Coronary artery (tissue), 2 donors: ENCODE results near the gene PEX14.

Experiments used
- DNase-seq: peaks from one replicate; pipeline ENCODE4 v3.0.0-alpha.2; 2017; ENCODE audit warnings: low spot score
- H3K27ac ChIP-seq, 2 donors: fragments of 200-600 bp; sonication (generic); one replicate each; pipeline ENCODE4 v1.5.1; 2016 to 2019
- H3K4me3 ChIP-seq: fragments of 200-600 bp; sonication (generic); 2 replicates; pipeline ENCODE4 v1.5.1; 2016; ENCODE audit warnings: mild to moderate bottlenecking, moderate library complexity
- TF ChIP-seq, protein P1 (sequence below): fragments of 200-600 bp; sonication (generic); IDR thresholded peaks from one replicate; pipeline ENCODE4 v1.5.1; 2019; ENCODE audit warnings: antibody characterized with exemption

The PEX14 gene

DNA sequence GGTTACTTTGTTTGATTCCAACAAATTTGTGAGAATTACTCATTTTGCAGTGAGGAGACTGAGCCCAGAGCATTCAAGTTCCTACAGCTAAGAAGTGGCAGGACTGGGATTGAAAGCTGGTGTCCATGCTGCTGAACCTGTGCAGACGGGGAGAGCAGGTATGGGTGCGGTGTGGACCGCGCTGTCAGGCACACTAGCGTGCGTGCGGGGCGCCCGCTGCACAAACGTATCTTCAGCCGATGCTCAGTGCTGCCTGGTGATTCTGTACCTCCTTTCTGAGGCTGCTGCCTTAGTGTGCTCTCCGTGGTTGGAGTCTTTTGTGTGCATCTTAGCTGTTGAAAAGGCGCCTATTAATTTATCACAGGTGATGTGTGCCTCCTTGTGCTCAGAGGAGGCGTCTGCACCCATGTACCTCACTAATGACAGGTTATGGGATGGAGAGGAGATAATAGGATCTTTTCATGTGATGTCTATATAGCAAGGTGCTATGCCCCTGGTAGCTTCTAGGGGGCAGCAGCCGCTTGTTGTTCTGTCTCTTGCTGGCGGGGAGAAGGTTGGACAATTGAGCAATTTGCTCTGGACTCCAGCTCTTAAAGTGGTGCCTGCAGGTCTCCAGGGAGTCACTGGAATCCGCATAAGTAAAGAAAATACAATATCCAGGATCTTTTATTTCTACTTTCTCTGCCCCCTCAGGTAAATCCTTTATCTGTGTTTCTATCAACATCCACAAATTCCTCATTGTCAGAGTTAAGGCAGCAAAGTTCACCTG is 32.5 kb downstream of the PEX14 start:
- H3K27ac ChIP-seq = no peak overlapping the region
- H3K4me3 ChIP-seq = no peak overlapping the region
- DNase-seq = no peak
- TF ChIP-seq, protein P1, sequence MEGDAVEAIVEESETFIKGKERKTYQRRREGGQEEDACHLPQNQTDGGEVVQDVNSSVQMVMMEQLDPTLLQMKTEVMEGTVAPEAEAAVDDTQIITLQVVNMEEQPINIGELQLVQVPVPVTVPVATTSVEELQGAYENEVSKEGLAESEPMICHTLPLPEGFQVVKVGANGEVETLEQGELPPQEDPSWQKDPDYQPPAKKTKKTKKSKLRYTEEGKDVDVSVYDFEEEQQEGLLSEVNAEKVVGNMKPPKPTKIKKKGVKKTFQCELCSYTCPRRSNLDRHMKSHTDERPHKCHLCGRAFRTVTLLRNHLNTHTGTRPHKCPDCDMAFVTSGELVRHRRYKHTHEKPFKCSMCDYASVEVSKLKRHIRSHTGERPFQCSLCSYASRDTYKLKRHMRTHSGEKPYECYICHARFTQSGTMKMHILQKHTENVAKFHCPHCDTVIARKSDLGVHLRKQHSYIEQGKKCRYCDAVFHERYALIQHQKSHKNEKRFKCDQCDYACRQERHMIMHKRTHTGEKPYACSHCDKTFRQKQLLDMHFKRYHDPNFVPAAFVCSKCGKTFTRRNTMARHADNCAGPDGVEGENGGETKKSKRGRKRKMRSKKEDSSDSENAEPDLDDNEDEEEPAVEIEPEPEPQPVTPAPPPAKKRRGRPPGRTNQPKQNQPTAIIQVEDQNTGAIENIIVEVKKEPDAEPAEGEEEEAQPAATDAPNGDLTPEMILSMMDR = peak; percentile 66

DNA sequence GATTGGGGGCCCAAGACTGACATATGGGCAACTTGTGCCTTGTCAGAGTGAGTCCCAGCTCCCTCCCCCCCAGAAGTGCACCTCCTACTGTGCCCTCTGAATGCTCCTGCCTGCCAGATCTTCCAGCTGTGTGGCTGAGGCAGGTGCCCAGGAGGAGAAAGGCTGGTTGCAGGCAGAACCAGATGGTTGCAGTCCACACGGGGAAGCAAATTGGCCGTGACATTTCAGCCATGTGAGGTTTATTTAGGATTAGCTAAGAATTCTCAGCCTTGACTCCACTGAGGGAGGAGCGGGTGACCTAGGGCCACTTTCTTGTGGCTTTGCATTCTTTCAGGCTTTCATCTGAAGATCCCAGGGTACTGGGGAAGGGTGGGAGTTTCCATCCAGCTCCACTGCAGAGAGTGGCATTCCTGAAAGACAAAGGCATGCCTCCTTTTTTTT is 33.8 kb downstream of the PEX14 start:
- H3K4me3 ChIP-seq = no peak overlapping the region
- no peak for DNase-seq
- TF ChIP-seq, protein P1 = no peak
- no peak overlapping the region for H3K27ac ChIP-seq

DNA sequence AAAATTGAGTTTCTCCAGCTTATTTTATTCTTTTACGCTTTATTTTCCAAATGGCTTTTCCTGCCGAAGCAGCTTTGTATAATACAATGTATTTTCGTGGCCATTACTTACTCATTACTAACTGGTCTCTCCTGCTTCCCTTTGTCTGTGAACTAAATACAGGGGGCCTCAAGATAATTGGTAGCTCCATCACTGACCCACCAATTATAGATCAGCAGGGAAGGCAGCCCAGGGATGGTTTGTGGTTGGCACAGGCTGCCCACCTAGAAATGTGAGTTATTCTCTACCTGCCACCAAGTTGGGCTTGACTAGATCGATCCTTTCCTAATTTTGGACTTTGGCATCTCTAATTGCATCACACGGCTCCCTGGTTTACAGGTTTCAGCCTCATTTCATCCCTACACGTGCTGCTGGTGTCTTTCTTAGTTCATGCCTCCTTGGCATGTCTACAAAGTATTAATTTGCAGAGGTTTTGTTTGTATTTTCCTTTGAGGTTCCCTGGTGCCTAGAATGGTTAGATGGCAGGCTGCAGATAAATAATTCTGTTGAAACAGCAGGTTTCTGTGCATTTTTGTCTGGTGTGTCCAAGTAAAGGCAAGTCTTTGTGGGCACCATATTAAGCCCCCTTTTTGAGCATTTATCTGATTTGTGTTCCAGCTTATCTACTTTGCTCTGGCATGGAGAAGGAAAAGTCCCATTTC is 35.2 kb downstream of the PEX14 start:
- no peak for DNase-seq
- TF ChIP-seq, protein P1 = no peak
- no peak overlapping the region for H3K4me3 ChIP-seq
- no peak overlapping the region for H3K27ac ChIP-seq

DNA sequence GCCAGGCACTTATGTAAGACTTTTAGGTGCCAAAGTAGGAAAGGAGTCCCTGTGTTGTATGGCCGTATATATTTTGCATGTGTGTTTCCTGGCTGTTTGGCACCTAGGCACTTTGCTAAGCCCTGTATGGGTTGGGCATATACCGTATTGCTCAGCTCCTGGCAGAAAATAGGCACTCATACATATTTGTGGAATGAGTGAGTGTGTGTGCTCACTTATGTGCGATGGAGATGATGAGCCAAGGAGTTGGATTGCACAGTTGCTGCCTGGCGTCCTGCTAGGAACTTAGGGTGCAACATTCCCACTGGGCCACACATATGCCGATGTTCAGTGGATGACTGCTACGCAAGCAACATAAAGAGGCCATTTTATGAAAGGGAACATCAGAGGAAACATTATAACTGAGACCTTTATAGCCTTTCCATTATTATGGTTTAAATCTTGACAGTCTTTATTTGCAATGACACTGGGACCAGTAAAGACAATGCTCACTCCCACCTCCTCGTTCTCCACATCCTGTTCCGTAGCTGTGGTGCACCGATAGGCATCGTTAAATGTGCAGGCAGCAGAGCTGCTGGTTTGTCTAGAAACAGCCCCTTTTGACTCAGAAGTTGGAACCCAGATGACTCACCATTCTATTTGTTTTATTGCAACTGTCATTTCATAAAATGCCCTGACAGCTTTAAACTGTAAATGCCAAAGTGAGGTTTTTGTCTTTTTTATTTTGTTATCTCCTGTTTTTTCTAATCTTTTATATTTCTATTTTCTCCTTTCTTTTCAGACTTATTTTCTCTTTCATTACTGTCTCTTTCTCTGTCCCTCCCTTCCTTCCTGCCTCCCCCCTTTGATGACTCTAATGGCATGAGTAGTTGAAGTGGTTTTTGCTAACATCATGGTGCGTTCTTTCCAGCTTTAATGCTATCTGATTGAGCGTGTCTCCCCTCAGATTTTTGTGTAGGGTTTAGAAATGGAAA is 36.1 kb downstream of the PEX14 start:
- DNase-seq = no peak
- Histone ChIP-seq H3K4me3 (peak overlapping the region; percentile 23), H3K27ac (peak overlapping the region in 1 of 2 donors; percentile 18)
- TF ChIP-seq, protein P1 = no peak

DNA sequence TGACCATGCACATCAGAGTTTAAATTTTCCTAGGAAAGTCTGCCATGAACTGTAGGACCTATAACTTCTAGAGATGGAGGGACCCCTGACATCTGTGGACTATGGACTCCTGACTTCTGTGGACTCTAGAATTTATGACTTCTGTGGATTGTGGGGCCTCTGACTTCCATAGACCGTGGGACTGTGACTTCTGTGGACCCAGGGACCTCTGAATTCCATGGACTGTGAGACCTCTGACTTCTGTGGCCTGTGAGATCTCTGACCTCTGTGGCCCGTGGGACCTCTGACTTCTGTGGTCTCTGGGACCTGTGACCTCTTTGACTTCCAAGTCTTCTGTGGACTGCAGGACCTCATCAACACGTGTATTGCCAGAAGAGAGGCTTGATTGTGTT is 36.7 kb downstream of the PEX14 start:
- no peak for DNase-seq
- Histone ChIP-seq H3K27ac (no peak overlapping the region), H3K4me3 (no peak overlapping the region)
- TF ChIP-seq, protein P1 = no peak

DNA sequence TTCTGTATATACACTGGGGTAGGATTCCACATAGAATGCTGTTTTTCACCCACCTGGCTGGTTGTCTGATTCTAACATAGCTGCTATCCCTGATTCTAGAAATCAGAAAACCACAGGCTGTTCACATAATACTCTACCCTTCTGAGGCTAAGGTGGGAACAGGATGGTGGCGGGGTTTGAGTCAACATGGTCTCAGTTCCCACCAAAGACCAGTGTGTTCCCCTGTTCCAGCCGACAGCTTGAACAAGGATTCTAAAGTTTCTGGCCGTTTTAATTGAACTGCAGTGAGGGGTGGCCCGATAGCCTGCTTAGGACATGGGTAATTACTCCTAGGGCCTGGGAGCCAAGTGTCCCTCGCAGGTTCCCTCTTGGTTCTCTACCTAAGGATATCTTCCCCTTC is 38.4 kb downstream of the PEX14 start:
- no peak overlapping the region for H3K4me3 ChIP-seq

More for the DNA sequence above, 38.4 kb downstream of the PEX14 start:
- TF ChIP-seq, protein P1 = no peak
- no peak overlapping the region for H3K27ac ChIP-seq
- DNase-seq = no peak
